H1 (cell line): ENCODE results near the gene FOXP4.
A peak's percentile ranks its signal among the peaks of the same experiment; 100 is the strongest.

ENCODE experiments used
- BCL11A ChIP-seq, 2 experiments: IDR thresholded peaks; one replicate each; pipeline ENCODE4 v1.6.1; 2011; ENCODE audit warnings: low read depth in 2 of 2, low read length in 2 of 2, mild to moderate bottlenecking in 2 of 2
- CHD2 ChIP-seq: IDR thresholded peaks from 2 replicates; pipeline ENCODE4 v1.6.1; 2012; ENCODE audit warnings: low read length, improper control_type of control experiment
- CTBP2 ChIP-seq: IDR thresholded peaks from 2 replicates; pipeline ENCODE4 v1.7.0; 2011; ENCODE audit warnings: borderline replicate concordance, mild to moderate bottlenecking, moderate library complexity, mixed read lengths, low read length; ENCODE audit not compliant: insufficient read depth, insufficient read length
- EZH2 ChIP-seq: fragments of 200-600 bp; sonication (generic); IDR thresholded peaks from 2 replicates; pipeline ENCODE4 v1.7.1; 2012; ENCODE audit warnings: low read depth, mild to moderate bottlenecking, moderate library complexity, low read length, inconsistent platforms; ENCODE audit not compliant: severe bottlenecking
- HDAC2 ChIP-seq, 2 experiments: fragments of 300-600 bp in 1 of 2; sonication (generic) in 1 of 2; IDR thresholded peaks; 2 replicates each; pipeline ENCODE4 v1.6.1; 2011 to 2012; ENCODE audit warnings: low read depth in 2 of 2, low read length in 2 of 2, mild to moderate bottlenecking in 2 of 2, moderate library complexity in 2 of 2, borderline replicate concordance in 1 of 2, inconsistent platforms in 1 of 2
- RNF2 ChIP-seq: fragments of 200-900, 300-1000 bp; sonication (generic); IDR thresholded peaks from 2 replicates; pipeline ENCODE4 v1.7.1; 2016; ENCODE audit warnings: borderline replicate concordance, low read depth, mild to moderate bottlenecking, antibody characterized with exemption, low read length; ENCODE audit not compliant: poor library complexity, severe bottlenecking; ENCODE audit errors: missing control alignments
- YY1 ChIP-seq: IDR thresholded peaks from 2 replicates; pipeline ENCODE4 v1.6.1; 2011; ENCODE audit warnings: low read depth, mild to moderate bottlenecking, low read length
- TF ChIP-seq, protein P1 (sequence below), 3 experiments: IDR thresholded peaks; 1 replicate in 2 of 3; 2 replicates in 1 of 3; pipeline versions ENCODE4 v1.5.1 to v1.6.1; 2011; ENCODE audit warnings: low read length in 3 of 3, mild to moderate bottlenecking in 3 of 3, inconsistent platforms in 2 of 3, low read depth in 1 of 3, moderate library complexity in 1 of 3; ENCODE audit not compliant: insufficient read depth in 1 of 3; ENCODE audit errors: control extremely low read depth in 1 of 3

DNA sequence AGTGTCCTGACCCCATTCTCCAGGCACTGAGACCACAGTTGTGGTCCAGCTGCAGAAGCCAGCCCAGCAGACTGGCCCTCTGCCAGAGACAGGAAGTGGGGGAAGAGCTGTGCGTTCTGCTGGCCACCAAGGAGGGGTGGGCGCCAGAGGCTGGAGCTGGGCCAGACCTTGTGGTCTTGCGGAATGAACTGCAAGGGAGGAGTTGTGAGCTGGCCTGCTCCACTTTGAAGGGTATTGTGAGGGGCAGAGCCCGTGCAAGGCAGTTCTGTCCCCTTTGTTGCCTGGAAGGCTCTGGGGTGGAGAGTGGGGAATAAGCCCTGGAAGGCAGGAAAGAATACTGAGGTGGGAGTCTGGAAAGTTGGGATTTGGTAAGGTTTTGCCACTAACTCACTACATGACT lies 88.5 kb downstream of the FOXP4 start:
- TF ChIP-seq EZH2 (no peak), HDAC2 (IDR thresholded peaks at IDR 0.05; ENCODE audit: borderline replicate concordance in 1 of 2, low read depth in 2 of 2, low read length in 2 of 2) (no peak), CHD2 (no peak), CTBP2 (no peak), BCL11A (IDR thresholded peaks at IDR 0.05; ENCODE audit: low read depth in 2 of 2, low read length in 2 of 2) (no peak), YY1 (no peak), RNF2 (no peak)
- TF ChIP-seq, protein P1, sequence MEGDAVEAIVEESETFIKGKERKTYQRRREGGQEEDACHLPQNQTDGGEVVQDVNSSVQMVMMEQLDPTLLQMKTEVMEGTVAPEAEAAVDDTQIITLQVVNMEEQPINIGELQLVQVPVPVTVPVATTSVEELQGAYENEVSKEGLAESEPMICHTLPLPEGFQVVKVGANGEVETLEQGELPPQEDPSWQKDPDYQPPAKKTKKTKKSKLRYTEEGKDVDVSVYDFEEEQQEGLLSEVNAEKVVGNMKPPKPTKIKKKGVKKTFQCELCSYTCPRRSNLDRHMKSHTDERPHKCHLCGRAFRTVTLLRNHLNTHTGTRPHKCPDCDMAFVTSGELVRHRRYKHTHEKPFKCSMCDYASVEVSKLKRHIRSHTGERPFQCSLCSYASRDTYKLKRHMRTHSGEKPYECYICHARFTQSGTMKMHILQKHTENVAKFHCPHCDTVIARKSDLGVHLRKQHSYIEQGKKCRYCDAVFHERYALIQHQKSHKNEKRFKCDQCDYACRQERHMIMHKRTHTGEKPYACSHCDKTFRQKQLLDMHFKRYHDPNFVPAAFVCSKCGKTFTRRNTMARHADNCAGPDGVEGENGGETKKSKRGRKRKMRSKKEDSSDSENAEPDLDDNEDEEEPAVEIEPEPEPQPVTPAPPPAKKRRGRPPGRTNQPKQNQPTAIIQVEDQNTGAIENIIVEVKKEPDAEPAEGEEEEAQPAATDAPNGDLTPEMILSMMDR (IDR thresholded peaks at IDR 0.05; ENCODE audit: control extremely low read depth in 1 of 3, insufficient read depth in 1 of 3, low read depth in 1 of 3, low read length in 3 of 3): peak in 1 of 3 experiments; percentile 1; a peak in 1 of 4 replicates
